ENCODE results near the gene ADRM1. TPM values are rescaled to one million over a fixed set of nuclear protein-coding genes. Genes with fewer than 3 reads are reported as not detected.

Gene ADRM1
- total and polyA plus RNA-seq, 2 of the 4 experiments (the other 2 are of a cell fraction) = 103 to 149 TPM

DNA sequence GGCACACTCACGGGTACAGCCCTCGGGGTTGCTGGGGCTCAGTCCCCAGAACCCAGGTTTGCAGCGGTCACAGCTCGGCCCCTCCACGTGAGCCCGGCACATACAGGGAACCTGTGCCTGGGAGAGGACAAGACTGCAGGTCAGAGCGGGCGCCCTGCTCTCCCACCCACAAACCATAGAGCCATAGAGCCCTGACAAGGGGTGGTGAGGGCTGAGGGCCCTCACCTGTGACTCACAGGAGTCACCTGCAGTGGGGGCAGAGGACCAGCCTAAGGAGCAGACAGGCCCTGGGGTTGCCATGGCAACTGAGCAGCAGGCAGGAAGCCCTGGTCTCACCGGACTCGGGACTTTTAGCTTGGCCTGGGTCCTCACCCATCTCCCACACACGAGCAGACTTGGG lies 33.5 kb downstream of the ADRM1 start:
- Histone ChIP-seq H2BK5ac (ENCODE audit: low read depth, low read length, poor library complexity, severe bottlenecking) (no peak overlapping the region), H3K27me3 (ENCODE audit: control insufficient read depth, insufficient read depth, low read length) (no peaks in the 10 kb centered on the region), H2AFZ (replicated peaks; ENCODE audit: low read length, poor library complexity) (no peak overlapping the region), H3K9me1 (ENCODE audit: insufficient read depth, low read length) (no peaks in the 10 kb centered on the region), H3K4me1 (ENCODE audit: control insufficient read depth, insufficient read depth, low read length) (no peaks in the 10 kb centered on the region), H3K23ac (ENCODE audit: low read depth, low read length) (no peak overlapping the region), H3K9me3 (ENCODE audit: control insufficient read depth, insufficient read depth, low read length) (peaks cover 1% of the 10 kb centered on the region), H4K91ac (ENCODE audit: insufficient read depth, low read depth, low read length) (no peak overlapping the region), H3K18ac (ENCODE audit: low read depth, low read length) (no peak overlapping the region), H3K14ac (replicated peaks; ENCODE audit: low read depth, low read length) (no peak overlapping the region), H3K4me2 (ENCODE audit: low read depth, low read length) (no peak overlapping the region), H3K4me3 (ENCODE audit: insufficient read depth, low read depth, low read length) (no peak overlapping the region), H2BK15ac (ENCODE audit: low read depth, low read length) (no peak overlapping the region), H3K36me3 (ENCODE audit: control insufficient read depth, insufficient read depth, low read length) (peaks cover 27% of the 10 kb centered on the region; the same call in 1 of the 2 replicates), H3K79me1 (ENCODE audit: low read depth in 1 of 2, low read length in 2 of 2) (no peaks in the 10 kb centered on the region), H3K4ac (ENCODE audit: low read depth, low read length) (no peak overlapping the region), H4K20me1 (ENCODE audit: insufficient read depth, low read length) (no peaks in the 10 kb centered on the region; the same call in 1 of the 2 replicates), H2AK5ac (ENCODE audit: low read depth, low read length) (no peak overlapping the region), H2BK20ac (ENCODE audit: low read depth, low read length) (no peak overlapping the region), H3K9ac (ENCODE audit: low read depth, low read length) (no peak overlapping the region), H4K5ac (ENCODE audit: low read depth, low read length) (no peak overlapping the region), H2BK120ac (ENCODE audit: low read depth, low read length) (no peak overlapping the region), H3K56ac (ENCODE audit: extremely low read depth, insufficient read depth, low read length) (no peak overlapping the region), H3K27ac (ENCODE audit: insufficient read depth, low read length) (no peak overlapping the region), H2AK9ac (replicated peaks; ENCODE audit: low read depth, low read length, poor library complexity) (no peak overlapping the region), H4K8ac (ENCODE audit: low read depth in 2 of 2, low read length in 2 of 2) (no peak overlapping the region)
- BruUV-seq (replicated peaks) = no TSS peak
- no CpG with 5 or more reads among the region's 11 CpGs for whole genome bisulfite sequencing, 2 experiments (ENCODE audit: extremely low coverage in 2 of 2, insufficient read length in 1 of 2)
- DNase-seq = no peak
- dilution Hi-C loops (cut with HindIII; ENCODE audit: low sequenced_read_pairs, unreplicated experiment) (no loop called here), in situ Hi-C loops (cut with MboI; ENCODE audit: low sequenced_read_pairs) (no loop called here), intact Hi-C loops (cut with micrococcal nuclease) (no loop called here)
- no peak for ATAC-seq (ENCODE audit: low read depth)
- CTCF ChIA-PET = no interaction called here
- TF ChIP-seq ELK1 (IDR thresholded peaks at IDR 0.05; ENCODE audit: borderline replicate concordance, low read depth, low read length) (no peak), RFX5 (IDR thresholded peaks at IDR 0.05; ENCODE audit: low read depth, low read length) (no peak), CEBPB (IDR thresholded peaks at IDR 0.05; ENCODE audit: low read depth, low read length) (no peak), RAD21 (IDR thresholded peaks at IDR 0.05; ENCODE audit: low read length) (no peak), MAFK (IDR thresholded peaks at IDR 0.05; ENCODE audit: low read depth, low read length) (no peak), MXI1 (IDR thresholded peaks at IDR 0.05; ENCODE audit: borderline replicate concordance, low read depth, low read length) (no peak), RCOR1 (IDR thresholded peaks at IDR 0.05; ENCODE audit: insufficient replicate concordance, low read length) (no peak), USF2 (IDR thresholded peaks at IDR 0.05; ENCODE audit: low read depth, low read length) (no peak), POLR2A (IDR thresholded peaks at IDR 0.05; ENCODE audit: low read depth, low read length) (no peak), MAZ (IDR thresholded peaks at IDR 0.05; ENCODE audit: borderline replicate concordance, low read depth, low read length) (no peak), CHD1 (IDR thresholded peaks at IDR 0.05; ENCODE audit: low read depth, low read length) (no peak), NFE2L2 (IDR thresholded peaks at IDR 0.05; ENCODE audit: low read depth, low read length) (no peak), BHLHE40 (IDR thresholded peaks at IDR 0.05; ENCODE audit: low read depth, low read length) (no peak), CTCF (conservative IDR thresholded peaks at IDR 0.05; ENCODE audit: low read depth, low read length) (no peak)
- POLR2A ChIA-PET (ENCODE audit: unreplicated experiment) = no interaction called here
